ENCODE results near the gene SLC16A8. TPM values are rescaled to one million over a fixed set of nuclear protein-coding genes. Genes with fewer than 3 reads are reported as not detected.
A peak's percentile ranks its signal among the peaks of the same experiment; 100 is the strongest.

Gene SLC16A8
- polyA plus RNA-seq, 3 donors = not detected

GRCh38 chr22:38104084-38104483 is 20.1 kb upstream of the SLC16A8 start:
- Histone ChIP-seq H3K36me3 (replicated peaks in 1 of 2; ENCODE audit: control insufficient read depth in 1 of 2, insufficient read depth in 2 of 2, low read length in 2 of 2) (no peaks in the 10 kb centered on the region), H3K9ac (ENCODE audit: insufficient read depth, low read length, poor library complexity, severe bottlenecking) (no peak overlapping the region), H3K4me1 (ENCODE audit: control insufficient read depth in 1 of 2, insufficient read depth in 2 of 2, low read length in 2 of 2) (no peaks in the 10 kb centered on the region), H2AFZ (ENCODE audit: insufficient read depth, low read depth, low read length, poor library complexity, severe bottlenecking) (no peak overlapping the region), H3K9me3 (replicated peaks in 1 of 2; ENCODE audit: control insufficient read depth in 1 of 2, insufficient read depth in 1 of 2, low read length in 2 of 2) (no peaks in the 10 kb centered on the region), H3K27me3 (ENCODE audit: control insufficient read depth in 2 of 2, insufficient read depth in 2 of 2, low read length in 2 of 2) (no peaks in the 10 kb centered on the region), H3K27ac (ENCODE audit: low read depth in 1 of 2, low read length in 2 of 2) (no peak overlapping the region), H3K4me2 (replicated peaks; ENCODE audit: extremely low read depth, low read length, poor library complexity, severe bottlenecking) (no peak overlapping the region), H4K20me1 (ENCODE audit: insufficient read depth, low read length) (no peaks in the 10 kb centered on the region), H3K79me2 (ENCODE audit: insufficient read depth, low read length) (no peaks in the 10 kb centered on the region), H3K4me3 (replicated peaks in 1 of 3; ENCODE audit: low read depth in 2 of 3, low read length in 3 of 3) (no peak overlapping the region)
- intact Hi-C loops (cut with micrococcal nuclease) = no loop called here
- TF ChIP-seq CTCF (IDR thresholded peaks at IDR 0.05) = no peak
- Mint-ChIP-seq H3K27me3 (ENCODE audit: low read depth in 3 of 3) (peaks cover 2 to 10% (median 4%) of the 10 kb centered on the region in 3 donors), H3K27ac (no peak overlapping the region), H3K36me3 (no peaks in the 10 kb centered on the region), H3K4me1 (no peaks in the 10 kb centered on the region), H3K4me3 (no peak overlapping the region), H3K9me3 (peaks cover 0 to 1% (median 0%) of the 10 kb centered on the region in 7 donors)
- WGBS (ENCODE audit: insufficient coverage) = 56% methylated on average over 1 of the region's 6 CpGs
- DNase-seq = peak in 1 of 3 donors; percentile 2

- H3K4me1 Mint-ChIP-seq = no peaks in the 10 kb centered on the region
These were observed 19.7 kb upstream of the SLC16A8 start for GRCh38 chr22:38103641-38104040.

More at GRCh38 chr22:38103641-38104040, 19.7 kb upstream of the SLC16A8 start:
- H3K27ac Mint-ChIP-seq = no peak overlapping the region
- no peaks in the 10 kb centered on the region for H3K36me3 Mint-ChIP-seq
- no peaks in the 10 kb centered on the region for H3K79me2 ChIP-seq (ENCODE audit: insufficient read depth, low read length)
- intact Hi-C loops (cut with micrococcal nuclease) = no loop called here
- no peak overlapping the region for H2AFZ ChIP-seq (ENCODE audit: insufficient read depth, low read depth, low read length, poor library complexity, severe bottlenecking)
- H3K4me2 ChIP-seq (replicated peaks; ENCODE audit: extremely low read depth, low read length, poor library complexity, severe bottlenecking) = no peak overlapping the region
- no peak overlapping the region for H3K4me3 Mint-ChIP-seq
- H3K9ac ChIP-seq (ENCODE audit: insufficient read depth, low read length, poor library complexity, severe bottlenecking) = no peak overlapping the region
- DNase-seq = no peak
- no peaks in the 10 kb centered on the region for H3K9me3 Mint-ChIP-seq
- no peaks in the 10 kb centered on the region for H3K9me3 ChIP-seq (replicated peaks in 1 of 2; ENCODE audit: control insufficient read depth in 1 of 2, insufficient read depth in 1 of 2, low read length in 2 of 2)
- no CpG with 5 or more reads among the region's 8 CpGs for WGBS (ENCODE audit: insufficient coverage)
- no peak for TF ChIP-seq CTCF (IDR thresholded peaks at IDR 0.05)
- no peaks in the 10 kb centered on the region for H3K4me1 ChIP-seq (ENCODE audit: control insufficient read depth in 1 of 2, insufficient read depth in 2 of 2, low read length in 2 of 2)
- no peak overlapping the region for H3K4me3 ChIP-seq (replicated peaks in 1 of 3; ENCODE audit: low read depth in 2 of 3, low read length in 3 of 3)
- peaks cover 2 to 10% (median 4%) of the 10 kb centered on the region in 3 donors for H3K27me3 Mint-ChIP-seq (ENCODE audit: low read depth in 3 of 3)
- no peaks in the 10 kb centered on the region for H4K20me1 ChIP-seq (ENCODE audit: insufficient read depth, low read length)
- no peak overlapping the region for H3K27ac ChIP-seq (ENCODE audit: low read depth in 1 of 2, low read length in 2 of 2)
- H3K27me3 ChIP-seq (ENCODE audit: control insufficient read depth in 2 of 2, insufficient read depth in 2 of 2, low read length in 2 of 2) = no peaks in the 10 kb centered on the region
- no peaks in the 10 kb centered on the region for H3K36me3 ChIP-seq (replicated peaks in 1 of 2; ENCODE audit: control insufficient read depth in 1 of 2, insufficient read depth in 2 of 2, low read length in 2 of 2)
